Measurements from ENCODE around the gene DRAXIN.

Gene DRAXIN

DNA sequence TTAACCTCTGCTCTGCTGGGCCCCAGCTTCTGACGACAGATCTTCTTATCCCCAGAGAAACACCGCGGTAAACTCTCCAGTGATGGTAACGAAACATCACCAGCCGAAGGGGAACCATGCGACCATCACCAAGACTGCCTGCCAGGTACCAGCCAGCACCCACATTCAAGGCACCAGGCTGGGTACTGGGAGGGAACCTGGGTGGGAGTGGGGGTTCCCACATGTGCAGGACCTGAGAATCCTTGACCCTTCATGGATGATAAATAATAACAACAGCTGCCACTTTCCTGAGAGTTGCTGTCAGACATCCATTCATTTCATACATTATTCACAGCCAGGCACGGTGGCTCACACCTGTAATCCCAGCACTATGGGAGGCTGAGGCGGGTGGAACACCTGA is 20.8 kb downstream of the DRAXIN start:
- no peak for DNase-seq

DNA sequence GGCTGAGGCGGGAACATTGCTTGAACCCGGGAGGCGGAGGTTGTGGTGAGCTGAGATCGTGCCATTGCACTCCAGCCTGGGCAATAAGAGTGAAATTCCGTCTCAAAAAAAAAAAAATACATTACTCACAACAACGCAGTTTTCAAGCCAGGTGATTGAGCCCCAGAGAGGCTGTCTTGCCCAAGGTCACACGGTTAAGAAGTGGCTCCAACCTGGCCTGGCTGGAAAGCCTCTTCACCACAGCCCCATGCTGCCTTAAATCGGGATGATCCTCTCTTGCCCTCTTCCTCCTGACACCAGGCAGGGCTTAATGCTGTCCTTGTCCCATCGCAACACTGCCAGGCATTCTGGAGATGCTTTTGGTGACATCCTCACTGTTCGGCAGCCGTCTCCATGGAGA is 21.6 kb downstream of the DRAXIN start:
- no peak for DNase-seq

DNA sequence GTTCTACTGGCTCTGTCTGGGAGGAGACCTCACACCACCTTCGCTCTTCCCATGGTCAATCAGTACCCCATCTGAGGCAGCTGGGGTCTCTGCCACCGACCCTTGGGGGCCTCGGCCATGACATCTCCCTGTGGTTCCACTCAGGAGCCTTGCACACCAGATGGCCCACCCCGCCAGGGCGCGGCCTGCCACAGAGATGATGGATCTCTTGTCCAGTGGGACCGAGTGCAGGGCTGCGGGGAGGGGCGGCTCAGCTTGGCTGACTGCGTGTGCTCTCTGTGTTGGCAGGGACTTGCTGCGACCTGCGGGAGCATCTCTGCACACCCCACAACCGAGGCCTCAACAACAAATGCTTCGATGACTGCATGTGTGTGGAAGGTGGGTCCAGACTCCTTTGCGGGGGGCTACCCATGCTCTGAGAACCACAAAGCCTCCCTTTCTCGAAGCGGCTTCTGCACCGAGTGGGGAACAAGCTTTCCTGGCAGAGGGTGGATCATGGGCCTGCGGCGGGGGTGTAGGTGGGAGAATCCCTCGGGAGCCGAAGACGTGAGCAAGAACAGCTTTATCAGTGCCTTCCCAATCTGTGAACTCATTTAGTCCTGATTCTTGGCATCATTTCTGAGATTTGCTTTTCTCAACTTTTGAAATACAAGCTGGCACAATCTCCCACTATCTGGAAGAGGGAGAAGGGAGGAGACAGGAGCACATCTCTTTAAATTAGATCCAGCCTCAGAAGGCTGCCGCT is 23.5 kb downstream of the DRAXIN start:
- DNase-seq, result no peak

DNA sequence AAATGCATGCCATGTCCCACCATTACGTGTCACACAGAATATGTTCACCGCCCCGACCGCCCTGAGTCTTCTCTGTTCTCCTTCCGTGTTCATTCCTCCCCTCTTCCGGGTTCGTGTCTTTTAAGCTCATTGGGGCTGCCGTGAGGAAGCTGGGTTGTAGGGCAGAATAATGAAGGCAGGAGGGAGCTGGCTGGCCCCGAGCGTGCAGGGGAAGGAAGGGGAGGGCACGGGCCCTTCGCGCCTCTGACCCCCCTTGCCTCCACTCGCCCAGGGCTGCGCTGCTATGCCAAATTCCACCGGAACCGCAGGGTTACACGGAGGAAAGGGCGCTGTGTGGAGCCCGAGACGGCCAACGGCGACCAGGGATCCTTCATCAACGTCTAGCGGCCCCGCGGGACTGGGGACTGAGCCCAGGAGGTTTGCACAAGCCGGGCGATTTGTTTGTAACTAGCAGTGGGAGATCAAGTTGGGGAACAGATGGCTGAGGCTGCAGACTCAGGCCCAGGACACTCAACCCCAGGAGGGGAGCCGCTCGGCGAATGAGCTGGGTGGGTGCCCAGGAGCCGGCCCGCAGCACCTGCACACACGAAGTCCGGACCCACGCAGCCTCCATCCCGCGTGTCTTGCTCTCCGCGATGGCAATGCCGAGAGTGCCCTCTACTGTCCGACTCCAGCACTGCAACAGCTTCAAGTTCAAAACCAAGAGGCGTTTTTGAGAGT is 28.0 kb downstream of the DRAXIN start:
- peak; percentile 93 for DNase-seq

DNA sequence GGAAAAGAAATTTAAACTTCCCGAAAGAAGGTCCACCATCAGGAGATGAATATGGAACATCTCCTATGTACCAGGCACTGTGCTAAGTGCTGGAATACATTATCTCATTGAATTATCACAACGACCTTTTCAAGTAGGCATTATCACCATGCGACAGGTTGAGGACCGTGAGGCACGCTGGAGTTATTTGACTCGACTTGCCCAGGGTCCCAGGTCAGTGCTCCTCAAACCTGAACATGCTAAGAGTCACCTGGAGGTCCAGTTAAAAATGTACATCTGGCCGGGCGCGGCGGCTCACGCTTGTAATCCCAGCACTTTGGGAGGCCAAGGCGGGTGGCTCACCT is 28.5 kb downstream of the DRAXIN start:
- no peak for DNase-seq

DNA sequence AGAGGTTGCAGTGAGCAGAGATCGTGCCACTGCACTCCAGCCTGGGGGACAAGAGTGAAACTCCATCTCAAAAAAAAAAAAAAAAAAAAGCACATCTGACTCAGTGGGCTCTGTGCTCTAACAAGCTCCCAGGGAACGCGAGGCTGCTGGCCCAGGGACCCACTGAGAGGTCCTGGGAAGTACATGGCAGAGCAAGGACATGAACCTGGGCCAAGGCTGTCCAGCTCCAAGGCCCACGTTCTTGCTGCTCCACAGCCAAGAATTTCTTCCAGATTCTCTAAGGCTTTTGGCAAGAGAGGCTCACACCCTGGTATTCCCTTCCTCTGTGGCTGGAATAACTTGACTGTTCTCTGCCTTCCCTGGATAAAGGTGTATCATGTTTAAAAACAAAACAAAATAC is 29.0 kb downstream of the DRAXIN start:
- DNase-seq, result no peak

- no peak for DNase-seq
Measured at GRCh38 chr1:11721311-11721710, 29.8 kb downstream of the DRAXIN start.

- DNase-seq, result no peak
Measured at GRCh38 chr1:11722538-11722937, 31.0 kb downstream of the DRAXIN start.

DNA sequence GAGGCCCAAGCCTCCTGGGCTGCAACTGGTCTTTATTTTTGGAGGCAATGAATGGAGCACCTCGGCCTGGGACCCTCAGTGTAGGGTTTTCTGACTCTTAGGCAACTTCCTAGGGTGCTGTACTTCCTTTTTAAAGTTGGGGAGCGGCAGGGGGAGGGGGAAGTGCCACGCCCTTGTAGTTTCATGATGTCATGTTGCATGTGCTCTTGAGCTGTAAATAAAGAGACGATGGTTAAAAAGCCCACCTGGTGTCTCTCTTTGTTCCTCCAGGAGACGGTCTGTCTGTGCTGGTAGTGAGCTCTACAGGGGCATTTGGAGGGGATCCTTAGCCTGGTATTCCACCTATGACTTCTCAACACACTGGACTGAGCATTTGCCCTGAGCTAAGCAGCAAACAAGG is 34.1 kb downstream of the DRAXIN start:
- DNase-seq, result peak; percentile 42

- no peak for DNase-seq
Measured at GRCh38 chr1:11727119-11727518, 35.6 kb downstream of the DRAXIN start.

DNA sequence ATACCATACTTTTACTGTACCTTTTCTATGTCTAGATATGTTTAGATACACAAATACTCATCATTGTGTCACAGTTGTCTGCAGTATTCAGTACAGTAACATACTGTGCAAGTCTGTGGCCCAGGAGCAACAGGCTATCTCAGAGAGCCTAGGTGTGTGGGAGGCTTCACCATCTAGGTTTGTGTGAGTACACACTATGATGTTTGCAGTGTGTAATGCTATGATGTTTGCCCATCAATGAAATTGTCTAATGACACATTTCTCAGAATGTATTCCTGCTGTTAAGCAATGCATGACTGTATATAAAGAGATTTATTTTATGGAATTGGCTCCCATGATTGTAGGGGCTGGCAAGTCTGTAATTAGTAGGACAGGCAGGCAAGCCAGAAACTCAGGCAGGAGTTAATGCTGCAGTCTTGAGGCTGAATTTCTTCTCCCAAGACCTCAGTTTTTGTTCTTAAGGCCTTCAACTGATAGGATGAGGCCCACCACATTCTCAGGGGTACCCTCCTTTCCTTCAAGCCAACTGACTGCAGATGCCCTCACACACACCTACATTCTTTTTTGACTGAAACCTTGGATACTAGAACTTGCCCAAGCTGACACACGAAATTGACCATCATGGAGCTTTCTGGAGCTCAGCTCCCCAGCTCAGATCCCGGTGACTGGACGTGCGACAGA is 36.8 kb downstream of the DRAXIN start:
- no peak for DNase-seq

DNA sequence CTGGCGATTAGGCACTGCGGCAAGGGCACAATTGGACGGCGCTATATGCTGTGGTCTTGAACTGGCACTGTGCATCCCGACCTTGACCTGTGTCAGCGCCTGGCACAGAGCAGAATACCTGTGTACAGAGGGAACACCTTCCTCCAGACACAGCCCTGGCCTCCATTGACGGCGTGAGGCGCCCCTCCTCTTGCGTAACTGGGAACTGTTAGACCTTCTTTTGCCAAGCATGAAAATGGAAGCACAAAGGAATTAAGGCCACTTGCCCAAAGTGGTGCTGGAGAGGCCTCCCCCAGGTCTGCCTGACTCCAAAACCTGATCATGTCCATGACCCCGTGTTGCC is 37.6 kb downstream of the DRAXIN start:
- no peak for DNase-seq

- DNase-seq, result peak; percentile 71
Measured at GRCh38 chr1:11729498-11730428, 38.3 kb downstream of the DRAXIN start.

DNA sequence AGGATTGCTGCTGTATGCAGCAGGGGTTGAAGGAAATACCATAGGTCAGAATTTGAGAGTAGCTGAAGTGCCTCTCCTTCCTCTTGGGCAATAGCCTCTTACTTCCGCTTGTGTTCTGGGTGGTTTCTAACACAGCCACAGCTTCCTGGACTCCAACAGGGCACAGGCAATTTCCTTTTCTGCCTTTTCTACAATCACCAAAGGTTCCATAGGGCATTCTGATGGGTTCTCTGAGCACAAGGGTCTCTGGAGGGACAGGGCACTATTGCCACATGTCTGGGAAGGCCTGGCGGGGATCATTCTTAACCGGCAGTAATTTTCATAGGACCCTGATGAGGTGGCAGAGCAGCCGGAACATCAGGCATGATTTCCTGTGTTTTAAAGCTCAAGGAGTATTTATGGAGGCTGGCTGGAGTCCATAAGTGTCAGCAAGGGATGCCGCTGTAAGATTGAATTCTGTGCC is 39.0 kb downstream of the DRAXIN start:
- DNase-seq, result peak; percentile 92

DNA sequence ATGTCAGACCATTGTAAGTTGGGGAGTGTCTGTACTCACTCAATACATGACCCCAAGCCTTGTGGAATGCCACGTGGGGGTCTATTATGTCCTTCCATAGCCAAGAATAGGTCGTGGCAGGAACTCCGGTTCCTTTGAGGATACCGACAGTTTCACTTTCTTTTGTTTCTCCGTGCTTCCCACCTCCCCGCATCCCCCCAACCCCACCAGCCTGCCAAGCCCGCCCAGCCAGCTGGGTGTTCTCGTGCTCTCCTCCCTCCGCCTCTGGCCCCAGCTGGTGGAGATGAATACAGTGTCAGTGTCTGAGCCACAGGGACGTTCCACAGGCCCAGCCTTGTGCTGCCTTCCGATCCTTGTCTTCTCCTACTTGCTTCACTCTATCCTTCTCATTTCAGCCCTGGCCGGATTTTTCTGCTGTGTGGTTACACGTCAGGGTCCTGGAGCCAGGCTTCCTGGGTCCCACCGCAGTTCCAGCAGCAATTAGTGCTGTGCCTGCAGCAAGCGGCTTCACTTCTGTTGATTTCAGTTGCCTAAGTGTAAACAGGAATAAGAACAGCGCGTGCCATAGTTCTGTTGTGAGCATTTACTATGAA is 40.3 kb downstream of the DRAXIN start:
- peak; percentile 87 for DNase-seq

GRCh38 chr1:11733306-11733705 is 41.8 kb downstream of the DRAXIN start:
- no peak for DNase-seq

GRCh38 chr1:11735531-11735853 is 44.0 kb downstream of the DRAXIN start:
- no peak for DNase-seq

GRCh38 chr1:11735854-11736745 is 44.6 kb downstream of the DRAXIN start, which contains the start of gene AGTRAP:
TSS of gene AGTRAP (plus strand) at chr1:11736136. CDS start at chr1:11736209, 73 bp downstream.
- peak; percentile 97 for DNase-seq

GRCh38 chr1:11736746-11737639 is 45.5 kb downstream of the DRAXIN start:
- peak; percentile 86 for DNase-seq

- DNase-seq, result no peak
Measured at GRCh38 chr1:11738096-11738495, 46.6 kb downstream of the DRAXIN start.

Data from hematopoietic multipotent progenitor cell treated with erythropoietin and hydrocortisone succinate and interleukin-3 and kit ligand, for 4 days (in vitro differentiated cells).